IPS DF 6.9 (cell line): ENCODE data around the gene SCIN.
A peak's percentile ranks its signal among the peaks of the same experiment; 100 is the strongest.
"Not testable (repeated sequence)": the region's sequence is repeated elsewhere in the genome, so short reads cannot be mapped to it uniquely, and the experiment has no call there.

ENCODE experiments used
- DNase-seq: peaks from one replicate; pipeline ENCODE4 v3.0.0-alpha.2; 2013; ENCODE audit warnings: low read depth, low spot score
- H3K27ac ChIP-seq: one replicate; pipeline ENCODE4 v1.5.1; 2013; ENCODE audit warnings: low read length, control low read depth
- H3K27me3 ChIP-seq: 2 replicates; pipeline ENCODE4 v1.6.1; 2013; ENCODE audit warnings: mild to moderate bottlenecking, low read length; ENCODE audit not compliant: control insufficient read depth, insufficient read depth
- H3K36me3 ChIP-seq: 2 replicates; pipeline ENCODE4 v1.6.1; 2013; ENCODE audit warnings: low read length; ENCODE audit not compliant: control insufficient read depth, insufficient read depth
- H3K4me1 ChIP-seq: 2 replicates; pipeline ENCODE4 v1.6.1; 2013; ENCODE audit warnings: low read length; ENCODE audit not compliant: control insufficient read depth, insufficient read depth
- H3K4me3 ChIP-seq: 2 replicates; pipeline ENCODE4 v1.5.1; 2013; ENCODE audit warnings: mild to moderate bottlenecking, low read length
- H3K9me3 ChIP-seq: 2 replicates; pipeline ENCODE4 v1.6.1; 2013; ENCODE audit warnings: low read length, inconsistent platforms; ENCODE audit not compliant: control insufficient read depth, insufficient read depth
- WGBS: extraction: QIAGEN DNeasy Blood & Tissue Kit; methylation state at CpG from one replicate; pipeline ENCODE4 v1.1.7; 2013; ENCODE audit warnings: mixed read lengths, missing lambda C conversion rate; ENCODE audit not compliant: insufficient read length, insufficient coverage; 5-methylcytosine and 5-hydroxymethylcytosine counted together

SCIN gene

GRCh38 chr7:12686891-12687717, 116.6 kb downstream of the SCIN start, which contains the start of gene ARL4A:
TSS of gene ARL4A (plus strand) at chr7:12687633. CDS start at chr7:12688255, 622 bp downstream.
- Histone ChIP-seq H3K36me3 (no peaks in the 10 kb centered on the region), H3K4me1 (no peaks in the 10 kb centered on the region), H3K9me3 (no peaks in the 10 kb centered on the region), H3K27me3 (no peaks in the 10 kb centered on the region), H3K4me3 (peak within 1 kb of the TSS; percentile 82), H3K27ac (no peak within 1 kb of the TSS)
- DNase-seq = peak; percentile 100
- WGBS = no CpG with 5 or more reads among the region's 73 CpGs

DNA sequence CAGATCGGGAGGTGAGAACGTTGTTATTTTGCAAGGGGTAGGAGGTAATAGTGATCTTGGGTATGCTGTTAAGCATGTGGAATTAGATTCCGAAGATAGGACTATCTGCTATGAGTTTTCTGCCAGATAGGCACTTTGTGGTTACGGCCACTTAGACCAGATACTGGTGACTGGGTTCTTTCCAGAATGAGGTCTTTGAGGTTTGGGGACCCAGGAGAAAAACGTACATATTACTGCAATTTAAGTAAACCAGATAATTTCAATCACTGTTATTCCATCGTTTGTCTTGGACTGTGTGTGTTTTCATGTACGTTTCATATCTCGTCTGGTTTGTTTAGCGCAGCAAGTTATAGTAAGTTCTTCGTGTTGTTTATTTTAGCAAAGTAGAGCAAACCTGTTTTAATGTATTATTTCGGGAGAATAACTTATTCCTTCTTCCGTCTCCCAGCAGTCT, 117.2 kb downstream of the SCIN start:
- Histone ChIP-seq H3K9me3 (no peaks in the 10 kb centered on the region), H3K36me3 (no peaks in the 10 kb centered on the region), H3K27me3 (no peaks in the 10 kb centered on the region), H3K27ac (no peak overlapping the region), H3K4me3 (peak overlapping the region; percentile 82), H3K4me1 (no peaks in the 10 kb centered on the region)
- no CpG with 5 or more reads among the region's 12 CpGs for WGBS
- no peak for DNase-seq

DNA sequence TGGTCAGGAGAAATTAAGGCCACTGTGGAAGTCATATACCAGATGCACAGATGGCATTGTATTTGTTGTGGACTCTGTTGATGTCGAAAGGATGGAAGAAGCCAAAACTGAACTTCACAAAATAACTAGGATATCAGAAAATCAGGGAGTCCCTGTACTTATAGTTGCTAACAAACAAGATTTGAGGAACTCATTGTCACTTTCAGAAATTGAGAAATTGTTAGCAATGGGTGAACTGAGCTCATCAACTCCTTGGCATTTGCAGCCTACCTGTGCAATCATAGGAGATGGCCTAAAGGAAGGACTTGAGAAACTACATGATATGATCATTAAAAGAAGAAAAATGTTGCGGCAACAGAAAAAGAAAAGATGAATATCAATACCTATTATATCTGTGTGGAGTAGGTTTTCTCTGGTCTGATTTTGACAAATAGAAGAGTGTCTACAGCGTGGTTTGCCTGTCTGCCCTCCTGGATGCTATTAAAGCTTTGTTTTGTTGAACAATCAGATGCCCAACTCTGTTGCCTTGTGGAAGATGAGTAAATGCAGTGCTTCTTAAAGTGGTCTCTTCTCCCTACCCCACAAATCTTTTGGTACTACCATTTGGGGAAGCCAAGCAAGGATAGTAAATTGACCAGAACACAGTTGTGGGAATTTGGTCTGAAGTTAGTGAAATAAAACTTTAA, 118.1 kb downstream of the SCIN start:
- not testable (repeated sequence) for H3K36me3 ChIP-seq

GRCh38 chr7:12689451-12689850, 118.9 kb downstream of the SCIN start:
- no peak overlapping the region for H3K27ac ChIP-seq
- H3K27me3 ChIP-seq = no peaks in the 10 kb centered on the region
- H3K36me3 ChIP-seq = no peaks in the 10 kb centered on the region
- WGBS = no CpG with 5 or more reads among the region's 2 CpGs
- no peak overlapping the region for H3K4me3 ChIP-seq
- no peak for DNase-seq
- H3K9me3 ChIP-seq = no peaks in the 10 kb centered on the region
- no peaks in the 10 kb centered on the region for H3K4me1 ChIP-seq

More for the DNA sequence above, 118.1 kb downstream of the SCIN start:
- H3K4me1 ChIP-seq, H3K9me3 ChIP-seq, H3K27ac ChIP-seq, H3K4me3 ChIP-seq, H3K27me3 ChIP-seq, DNase-seq: not testable (repeated sequence)
- WGBS = no CpG with 5 or more reads among the region's 3 CpGs

DNA sequence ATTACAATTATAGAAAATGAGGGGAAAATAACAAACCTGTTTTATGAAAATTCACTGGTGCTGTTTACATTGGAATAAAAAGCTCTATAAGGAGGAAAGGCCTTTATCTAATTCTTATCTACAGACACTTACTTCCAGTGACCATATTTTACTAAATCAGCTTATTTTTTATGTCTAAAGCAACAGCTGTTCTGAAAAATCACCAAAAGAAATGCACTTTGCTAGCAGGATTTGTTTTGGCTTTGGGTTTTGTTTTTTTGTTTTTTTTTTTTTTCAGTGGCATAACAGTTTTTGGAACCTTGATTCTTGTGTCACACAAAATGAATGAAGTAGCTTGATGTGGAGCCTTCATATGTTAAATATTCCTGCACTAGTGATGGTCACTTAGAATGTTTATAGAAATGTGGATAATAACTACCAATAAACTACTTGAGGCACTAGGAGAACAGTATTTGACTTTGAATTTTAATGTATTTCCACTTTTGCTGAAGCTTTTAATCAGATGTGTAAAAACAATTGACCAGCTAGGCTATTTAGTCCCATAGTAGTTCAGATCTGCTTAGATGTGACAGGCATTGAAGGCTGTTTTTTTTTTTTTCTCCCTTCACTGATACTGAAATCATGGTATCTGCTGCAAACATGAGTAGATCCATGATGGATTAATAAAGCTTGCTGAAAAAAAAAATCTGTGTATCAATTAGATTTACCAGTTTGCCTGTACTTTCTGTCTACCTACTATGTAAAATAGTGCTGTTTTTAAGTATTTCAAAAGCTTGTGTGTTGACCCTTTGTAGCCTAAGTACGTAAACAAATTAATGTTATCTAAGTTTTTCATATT, 119.7 kb downstream of the SCIN start:
- Histone ChIP-seq H3K36me3 (no peaks in the 10 kb centered on the region), H3K27ac (no peak overlapping the region), H3K4me1 (no peaks in the 10 kb centered on the region), H3K27me3 (no peaks in the 10 kb centered on the region), H3K4me3 (no peak overlapping the region), H3K9me3 (no peaks in the 10 kb centered on the region)
- DNase-seq = no peak
- WGBS = no CpG with 5 or more reads among the region's 1 CpG

GRCh38 chr7:12691388-12691787, 120.9 kb downstream of the SCIN start:
- not testable (repeated sequence) for H3K4me3 ChIP-seq, H3K36me3 ChIP-seq, H3K27me3 ChIP-seq, DNase-seq, H3K27ac ChIP-seq, H3K4me1 ChIP-seq, H3K9me3 ChIP-seq
- WGBS = no CpG with 5 or more reads among the region's 3 CpGs

DNA sequence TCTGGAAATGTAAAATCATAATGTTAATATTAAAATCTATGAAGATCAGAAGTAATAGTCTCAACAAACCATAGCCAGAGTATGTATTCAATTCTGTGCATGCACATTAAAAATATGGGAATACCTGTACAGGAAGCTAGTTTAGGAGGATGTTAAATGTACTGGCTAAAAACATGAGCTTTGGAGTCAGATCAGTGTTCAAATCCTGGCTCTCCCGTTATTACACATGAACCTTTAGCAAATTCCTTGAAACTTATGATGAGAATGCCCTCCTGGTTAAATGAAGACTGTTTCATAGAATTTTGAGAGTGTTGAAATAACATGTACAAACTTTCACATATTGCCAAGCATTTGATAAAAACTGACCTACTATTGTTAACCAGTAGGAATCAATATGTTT, 121.5 kb downstream of the SCIN start:
- Histone ChIP-seq H3K36me3 (no peaks in the 10 kb centered on the region), H3K27ac (no peak overlapping the region), H3K4me3 (no peak overlapping the region), H3K27me3 (no peaks in the 10 kb centered on the region), H3K9me3 (no peaks in the 10 kb centered on the region), H3K4me1 (no peaks in the 10 kb centered on the region)
- DNase-seq = no peak
- WGBS = no CpG with 5 or more reads among the region's 1 CpG

DNA sequence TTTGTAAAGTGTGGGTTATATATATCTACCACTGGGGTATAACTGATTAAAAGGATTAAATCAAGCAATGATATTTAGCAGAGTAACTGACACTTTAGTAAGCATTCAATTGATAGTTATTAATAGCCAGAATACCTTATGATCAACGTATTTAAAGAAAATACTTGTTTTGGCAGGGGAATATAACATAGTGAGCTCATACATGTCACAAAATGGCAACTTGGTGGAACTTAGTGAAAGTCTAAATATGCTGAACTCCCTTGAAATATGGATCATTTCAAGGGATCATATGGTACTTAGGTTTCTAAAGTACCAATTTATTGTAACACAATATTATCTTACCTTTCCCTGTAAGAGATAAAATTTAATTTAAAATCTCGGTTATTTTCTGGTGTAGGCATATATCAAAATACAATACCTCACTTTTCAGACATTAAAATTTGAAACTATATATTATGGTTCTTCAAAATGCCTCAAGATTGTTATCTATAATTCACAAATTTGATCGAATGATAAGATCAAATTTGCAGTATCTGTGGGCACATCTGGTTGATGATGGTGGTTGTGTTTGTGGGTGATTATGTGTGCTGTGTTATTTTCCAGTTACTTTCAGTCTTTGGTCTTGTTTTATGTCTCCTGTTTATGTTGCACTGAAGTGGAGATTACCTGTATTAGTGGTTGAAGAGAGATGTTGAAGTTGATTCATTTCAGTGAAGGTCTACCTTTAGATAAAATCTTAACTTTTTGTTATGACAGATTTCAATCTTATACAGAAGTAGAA, 122.1 kb downstream of the SCIN start:
- no peaks in the 10 kb centered on the region for H3K4me1 ChIP-seq
- H3K4me3 ChIP-seq = no peak overlapping the region
- no peak overlapping the region for H3K27ac ChIP-seq
- WGBS = no CpG with 5 or more reads among the region's 3 CpGs
- no peaks in the 10 kb centered on the region for H3K27me3 ChIP-seq
- no peak for DNase-seq
- no peaks in the 10 kb centered on the region for H3K36me3 ChIP-seq
- no peaks in the 10 kb centered on the region for H3K9me3 ChIP-seq

DNA sequence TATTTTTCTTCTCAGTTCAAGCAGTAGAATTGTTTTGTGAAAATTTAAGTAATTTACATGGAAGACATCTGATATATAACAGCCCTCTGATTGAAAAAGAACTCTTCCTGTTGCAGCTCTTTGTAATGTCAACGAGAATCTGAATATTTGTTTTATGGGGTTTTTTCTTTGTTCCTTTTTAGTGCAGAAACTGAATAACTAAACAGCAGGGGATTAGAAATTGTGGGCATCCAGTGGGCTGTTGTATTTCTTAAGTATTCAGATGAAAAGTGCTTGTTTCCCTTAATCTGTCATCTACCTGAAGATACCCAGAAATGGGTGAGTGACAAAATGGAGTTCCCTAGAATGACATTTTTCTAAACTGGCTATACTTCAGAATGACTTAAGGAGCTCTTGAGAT, 124.3 kb downstream of the SCIN start:
- Histone ChIP-seq H3K4me3 (no peak overlapping the region), H3K27me3 (no peaks in the 10 kb centered on the region), H3K36me3 (no peaks in the 10 kb centered on the region), H3K4me1 (no peaks in the 10 kb centered on the region), H3K27ac (no peak overlapping the region), H3K9me3 (no peaks in the 10 kb centered on the region)
- WGBS = no CpG with 5 or more reads among the region's 1 CpG
- DNase-seq = no peak

GRCh38 chr7:12695965-12696364, 125.4 kb downstream of the SCIN start:
- no CpG with 5 or more reads among the region's 1 CpG for WGBS
- Histone ChIP-seq H3K27ac (no peak overlapping the region), H3K27me3 (no peaks in the 10 kb centered on the region), H3K4me1 (no peaks in the 10 kb centered on the region), H3K9me3 (no peaks in the 10 kb centered on the region), H3K36me3 (no peaks in the 10 kb centered on the region), H3K4me3 (no peak overlapping the region)
- no peak for DNase-seq
